ENCODE results near the gene PDCD11.
"Not testable (repeated sequence)": the region's sequence is repeated elsewhere in the genome, so short reads cannot be mapped to it uniquely, and the experiment has no call there.

DNA sequence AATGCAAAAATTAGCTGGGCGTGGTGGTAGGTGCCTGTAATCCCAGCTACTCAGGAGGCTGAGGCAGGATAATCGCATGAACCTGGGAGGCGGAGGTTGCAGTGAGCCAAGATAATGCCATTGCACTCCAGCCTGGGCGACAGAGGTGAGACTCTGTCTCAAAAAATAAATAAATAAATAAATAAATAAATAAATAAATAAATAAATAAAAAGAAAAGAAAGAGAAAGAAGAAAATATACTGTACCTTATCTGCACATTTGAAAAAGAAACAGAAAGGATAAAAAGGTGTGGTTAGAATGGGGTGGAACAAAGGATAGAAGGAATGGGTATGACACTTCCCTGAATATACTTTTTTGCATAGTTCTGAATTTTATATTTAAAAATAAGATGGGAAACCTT, 36.9 kb upstream of the PDCD11 start:
- TF ChIP-seq EP300, POLR2AphosphoS5, CTCF (IDR thresholded peaks at IDR 0.05): not testable (repeated sequence)

Data from stomach (tissue), 4 donors.